Adrenal gland (tissue), 12 donors: ENCODE results near the gene WBP1. TPM values are rescaled to one million over a fixed set of nuclear protein-coding genes. Genes with fewer than 3 reads are reported as not detected.
"Not testable (repeated sequence)": the region's sequence is repeated elsewhere in the genome, so short reads cannot be mapped to it uniquely, and the experiment has no call there.

ENCODE experiments used
- DNase-seq, 7 donors: peaks; one replicate each; pipeline ENCODE4 v3.0.0-alpha.2; 2019 to 2020
- H3K27ac ChIP-seq, 5 donors: fragments of 200-600 bp; sonication (generic) in 4 of 5; 1 replicate in 3 of 5; 2 replicates in 2 of 5; pipeline versions ENCODE4 v1.5.1 to v1.8.0; 2016 to 2020; ENCODE audit warnings: mild to moderate bottlenecking in 1 of 5
- H3K27me3 ChIP-seq: fragments of 200-600 bp; 2 replicates; pipeline ENCODE4 v1.8.0; 2021
- H3K36me3 ChIP-seq, 2 donors: fragments of 200-600 bp; replicated peaks in 1 of 2; 1 replicate in 1 of 2; 2 replicates in 1 of 2; pipeline versions ENCODE4 v1.5.1 to v1.8.0; 2018 to 2022
- H3K4me1 ChIP-seq, 2 donors: fragments of 200-600 bp; replicated peaks in 1 of 2; 1 replicate in 1 of 2; 2 replicates in 1 of 2; pipeline versions ENCODE4 v1.5.1 to v1.8.0; 2018 to 2021
- H3K4me3 ChIP-seq, 4 donors: fragments of 200-600 bp; sonication (generic) in 3 of 4; one replicate each; pipeline ENCODE4 v1.5.1; 2016 to 2018
- H3K9me3 ChIP-seq, 3 donors: fragments of 200-600 bp; sonication (generic) in 1 of 3; replicated peaks in 1 of 3; 1 replicate in 2 of 3; 2 replicates in 1 of 3; pipeline versions ENCODE4 v1.5.1 to v1.8.0; 2016 to 2021
- POLR2A ChIP-seq, 2 donors: fragments of 450-650 bp; IDR thresholded peaks; one replicate each; pipeline ENCODE4 v1.6.1; 2017; ENCODE audit warnings: antibody characterized with exemption in 2 of 2, mild to moderate bottlenecking in 2 of 2, moderate library complexity in 1 of 2
- WGBS, 4 donors: extraction: QIAGEN DNeasy Blood & Tissue Kit in 2 of 4; methylation state at CpG; one replicate each; pipeline versions ENCODE4 v1.1.5 to v1.1.7; 2013 to 2017; 5-methylcytosine and 5-hydroxymethylcytosine counted together
- intact Hi-C, 2 donors: fragments of 100-400 bp; cut with DNase I; formaldehyde crosslinking; loops; one replicate each; pipeline versions ENCODE4 v1.14.1 to v1.15.0; 2022 to 2023
- polyA plus RNA-seq, 3 donors: library from polyadenylated mRNA; stranded (reverse); fragments of 200-250 nt in 2 of 3; fragments of 350-450 nt in 1 of 3; fragmentation: Illumina TruSeq in 1 of 3; extraction: RNeasy Lipid Tissue Mini Kit (QIAGEN cat#74804) in 1 of 3; gene quantifications; one replicate each; pipeline ENCODE4 v1.2.3, GENCODE V29; 2013 to 2014
- total RNA-seq, 9 donors: library from RNA; depleted of rRNA in 4 of 9; stranded (reverse); fragments of >200 nt in 4 of 9; fragments of 120-200 nt in 1 of 9; fragmentation: NEBNext Ultra II Directional in 1 of 9; extraction: Animal tissue kit (Norgen Biotek cat#: 25700) in 1 of 9; gene quantifications; one replicate each; pipeline versions ENCODE4 v1.1.0 to v1.2.4, GENCODE V29; 2013 to 2023
- TF ChIP-seq, protein P1 (sequence below), 6 experiments: fragments of 450-650 bp in 4 of 6; fragments of 200-600 bp in 2 of 6; sonication (generic) in 1 of 6; IDR thresholded peaks; 1 replicate in 5 of 6; 2 replicates in 1 of 6; pipeline versions ENCODE4 v1.5.1 to v1.8.0; 2016 to 2021; ENCODE audit warnings: antibody characterized with exemption in 6 of 6, mild to moderate bottlenecking in 2 of 6, moderate library complexity in 1 of 6
- donor health status: healthy with polysubstance abuse.
- donor health status: Bipolar disorder and iron deficiency.
- donor health status: DM: yes; HTN: yes; CAD: no.
- donor health status: DM: no; HTN: no; CAD: no.
- donor health status: DM: no; HTN: no; CAD: no.
- donor health status: DM: yes; HTN: yes; CAD: no.

The WBP1 gene
- total and polyA plus RNA-seq, 12 donors: 56.9 to 267 (median 115) TPM

DNA sequence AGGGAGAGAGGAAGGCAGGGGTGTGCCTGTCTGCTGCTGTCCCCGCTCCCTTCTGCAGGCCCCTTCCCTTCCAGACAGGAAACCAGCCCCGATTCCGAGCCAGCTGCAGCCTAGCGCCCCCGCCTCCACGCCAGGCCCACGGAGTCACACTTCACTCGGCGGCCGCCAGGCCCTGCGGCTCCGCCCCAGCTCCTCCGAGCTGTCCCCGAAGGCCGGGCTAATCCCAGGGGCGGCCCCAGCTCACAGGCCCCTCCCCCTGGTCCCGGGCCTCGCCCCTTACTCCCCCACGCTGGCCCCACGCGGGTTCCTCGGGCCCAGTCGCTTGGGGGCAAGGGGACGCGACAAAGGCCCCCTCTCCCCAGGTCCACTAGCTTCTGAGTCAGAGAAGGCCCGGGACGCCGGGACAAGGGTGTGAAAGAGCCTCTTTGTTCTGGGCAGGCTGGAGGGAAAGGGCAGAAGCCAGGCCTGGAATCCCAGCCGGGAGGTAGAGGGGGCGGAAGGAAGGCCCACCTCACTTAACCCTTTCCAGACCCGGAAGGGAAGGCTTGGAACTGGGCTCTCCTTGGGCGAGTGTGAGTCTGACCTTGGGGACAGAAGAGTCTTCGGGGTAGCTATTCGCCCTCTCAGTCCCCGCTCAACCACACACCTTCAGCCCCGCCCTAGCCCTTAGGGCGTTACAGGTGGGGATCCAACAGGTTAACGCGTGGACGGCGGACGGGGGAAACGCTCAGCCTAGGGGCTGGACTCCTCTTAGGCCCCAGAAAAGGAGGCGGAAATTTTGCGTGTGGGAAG, 17.7 kb upstream of the WBP1 start:
- peak overlapping the region; percentile 0 to 74 (median 64) for H3K4me3 ChIP-seq
- no peaks in the 10 kb centered on the region for H3K36me3 ChIP-seq
- intact Hi-C loops: no loop called here
- DNase-seq: peak; percentile 84 to 88 (median 86)
- 15 to 22% (median 18%) methylated on average over 19 to 45 of the region's 45 CpGs for WGBS, 4 donors
- peak overlapping the region in 3 of 5 donors; percentile 60 to 74 (median 71) for H3K27ac ChIP-seq
- H3K4me1 ChIP-seq: peaks cover 13 to 28% of the 10 kb centered on the region in 2 donors
- no peaks in the 10 kb centered on the region for H3K9me3 ChIP-seq
- TF ChIP-seq, protein P1, sequence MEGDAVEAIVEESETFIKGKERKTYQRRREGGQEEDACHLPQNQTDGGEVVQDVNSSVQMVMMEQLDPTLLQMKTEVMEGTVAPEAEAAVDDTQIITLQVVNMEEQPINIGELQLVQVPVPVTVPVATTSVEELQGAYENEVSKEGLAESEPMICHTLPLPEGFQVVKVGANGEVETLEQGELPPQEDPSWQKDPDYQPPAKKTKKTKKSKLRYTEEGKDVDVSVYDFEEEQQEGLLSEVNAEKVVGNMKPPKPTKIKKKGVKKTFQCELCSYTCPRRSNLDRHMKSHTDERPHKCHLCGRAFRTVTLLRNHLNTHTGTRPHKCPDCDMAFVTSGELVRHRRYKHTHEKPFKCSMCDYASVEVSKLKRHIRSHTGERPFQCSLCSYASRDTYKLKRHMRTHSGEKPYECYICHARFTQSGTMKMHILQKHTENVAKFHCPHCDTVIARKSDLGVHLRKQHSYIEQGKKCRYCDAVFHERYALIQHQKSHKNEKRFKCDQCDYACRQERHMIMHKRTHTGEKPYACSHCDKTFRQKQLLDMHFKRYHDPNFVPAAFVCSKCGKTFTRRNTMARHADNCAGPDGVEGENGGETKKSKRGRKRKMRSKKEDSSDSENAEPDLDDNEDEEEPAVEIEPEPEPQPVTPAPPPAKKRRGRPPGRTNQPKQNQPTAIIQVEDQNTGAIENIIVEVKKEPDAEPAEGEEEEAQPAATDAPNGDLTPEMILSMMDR (IDR thresholded peaks at IDR 0.05): peak in 5 of 6 experiments; percentile 40 to 60 (median 42)
- peak; percentile 17 to 66 for TF ChIP-seq POLR2A (IDR thresholded peaks at IDR 0.05)
- peaks cover 11% of the 10 kb centered on the region for H3K27me3 ChIP-seq

DNA sequence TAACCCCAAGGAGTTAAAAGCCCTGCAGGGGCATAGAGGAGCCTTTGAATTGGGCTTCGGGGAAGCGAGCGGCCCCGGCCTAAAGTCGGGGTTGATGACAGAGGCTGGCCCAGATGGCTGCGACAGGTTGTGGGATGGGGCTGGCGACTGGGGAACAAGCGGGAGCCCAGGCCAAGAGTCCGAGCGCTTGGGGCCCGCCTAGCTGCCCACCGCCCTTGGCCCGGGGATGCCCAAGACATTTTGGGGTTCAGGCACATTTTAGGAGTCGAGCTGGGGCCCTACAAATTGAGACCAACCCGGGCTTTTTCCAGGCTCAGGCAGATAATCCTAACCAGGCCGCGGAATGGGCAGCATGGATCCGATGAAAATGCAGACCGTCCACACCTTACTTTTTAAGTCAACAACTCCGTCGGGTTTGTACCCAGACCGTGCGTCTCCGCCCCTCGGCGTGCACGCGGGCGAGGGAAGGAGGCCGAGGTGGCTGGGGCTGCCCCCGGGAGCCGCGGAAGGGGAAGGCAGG, 17.0 kb upstream of the WBP1 start:
- peak overlapping the region in 1 of 4 donors; percentile 65 for H3K4me3 ChIP-seq
- TF ChIP-seq, protein P1 (IDR thresholded peaks at IDR 0.05): no peak
- no peak for TF ChIP-seq POLR2A (IDR thresholded peaks at IDR 0.05)
- intact Hi-C loops: no loop called here
- DNase-seq: no peak
- no peaks in the 10 kb centered on the region for H3K36me3 ChIP-seq
- 49 to 67% (median 54%) methylated on average over 10 to 33 of the region's 33 CpGs for WGBS, 4 donors
- H3K27ac ChIP-seq: peak overlapping the region in 1 of 5 donors; percentile 74
- H3K9me3 ChIP-seq: no peaks in the 10 kb centered on the region
- peaks cover 13 to 28% of the 10 kb centered on the region in 2 donors for H3K4me1 ChIP-seq
- peaks cover 11% of the 10 kb centered on the region for H3K27me3 ChIP-seq

DNA sequence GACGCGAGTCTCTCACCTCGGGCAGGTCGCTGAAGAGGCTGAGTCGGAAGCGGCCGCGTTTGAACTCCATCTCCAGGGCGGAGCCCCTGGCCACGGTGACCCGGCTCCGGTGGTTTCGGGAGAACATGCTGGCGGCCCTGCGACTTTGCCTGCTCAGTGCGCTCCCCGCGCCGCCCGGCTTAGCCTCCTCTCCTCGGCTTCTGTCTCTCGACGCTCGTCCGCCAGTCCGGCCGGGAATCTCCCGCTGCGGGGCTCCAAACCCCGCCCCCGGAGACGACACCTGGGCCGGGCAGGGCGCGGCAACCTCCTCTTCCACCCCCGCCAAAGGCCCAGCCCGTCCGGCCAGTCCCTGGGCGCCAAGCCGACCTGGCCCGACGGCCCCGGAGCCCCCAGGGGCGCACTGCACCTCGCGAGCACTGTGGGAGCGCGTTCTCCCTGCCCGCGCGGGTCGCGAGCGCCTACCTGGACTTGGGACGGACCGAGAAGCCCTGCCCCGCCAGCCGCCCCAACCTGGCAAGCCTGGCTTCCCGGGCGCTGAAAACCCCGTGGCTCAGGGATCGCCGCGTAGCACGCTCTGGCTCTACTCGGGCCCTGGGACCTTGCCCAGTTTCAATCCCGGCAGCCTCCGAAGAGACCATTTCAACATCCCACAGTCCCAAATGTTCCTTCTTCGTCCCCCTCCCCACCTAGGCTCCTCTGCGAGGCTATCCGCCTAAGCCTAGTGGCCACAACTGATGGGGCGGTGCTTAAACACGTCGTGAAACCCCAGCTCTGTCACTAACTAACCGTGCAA, 16.4 kb upstream of the WBP1 start, which contains the start of gene RTKN:
RTKN (minus strand) TSS at position 248 of the 793 bp plus-strand sequence; CDS start at position 127, 121 bp downstream.
- peak within 1 kb of the TSS in 2 of 4 donors; percentile 65 to 74 for H3K4me3 ChIP-seq
- DNase-seq: no peak
- WGBS, 4 donors: 14 to 37% (median 27%) methylated on average over 26 to 75 of the region's 75 CpGs
- H3K27me3 ChIP-seq: peaks cover 11% of the 10 kb centered on the region
- peaks cover 13 to 28% of the 10 kb centered on the region in 2 donors for H3K4me1 ChIP-seq
- peak within 1 kb of the TSS in 2 of 5 donors; percentile 71 to 74 for H3K27ac ChIP-seq
- TF ChIP-seq, protein P1 (IDR thresholded peaks at IDR 0.05): no peak
- no peak for TF ChIP-seq POLR2A (IDR thresholded peaks at IDR 0.05)
- intact Hi-C loops: no loop called here
- no peaks in the 10 kb centered on the region for H3K36me3 ChIP-seq
- H3K9me3 ChIP-seq: no peaks in the 10 kb centered on the region

DNA sequence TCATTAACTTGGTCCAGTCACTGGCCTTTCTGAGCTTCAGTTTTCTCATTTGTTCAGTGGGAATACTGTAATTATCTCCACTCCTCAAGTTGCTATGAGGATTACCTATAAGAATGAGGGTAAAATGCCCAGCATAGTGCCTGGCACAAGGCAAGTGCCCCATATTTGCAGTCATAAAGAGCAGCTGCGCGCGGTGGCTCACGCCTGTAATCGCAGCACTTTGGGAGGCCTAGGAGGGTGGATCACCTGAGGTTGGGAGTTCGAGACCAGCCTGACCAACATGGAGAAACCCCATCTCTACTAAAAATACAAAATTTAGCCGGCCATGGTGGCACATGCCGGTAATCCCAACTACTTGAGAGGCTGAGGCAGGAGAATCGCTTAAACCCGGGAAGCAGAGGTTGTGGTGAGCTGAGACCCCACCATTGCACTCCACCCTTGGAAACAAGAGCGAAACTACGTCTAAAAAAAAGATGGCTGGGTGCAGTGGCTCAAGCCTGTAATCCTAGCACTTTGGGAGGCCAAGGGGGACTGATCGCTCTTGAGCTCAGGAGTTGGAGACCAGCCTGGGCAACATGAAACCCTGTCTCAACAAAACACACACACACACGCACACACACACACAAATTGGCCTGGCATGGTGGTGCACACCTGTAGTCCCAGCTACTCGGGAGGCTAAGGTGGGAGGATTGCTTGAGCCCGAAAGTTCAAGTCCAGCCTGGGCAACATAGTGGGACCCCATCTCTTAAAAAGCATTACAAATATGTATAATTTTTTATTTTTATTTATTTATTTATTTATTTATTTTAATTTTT, 15.5 kb upstream of the WBP1 start:
- peaks cover 13 to 28% of the 10 kb centered on the region in 2 donors for H3K4me1 ChIP-seq
- H3K27ac ChIP-seq, intact Hi-C loops: not testable (repeated sequence)

More for the DNA sequence above, 15.5 kb upstream of the WBP1 start:
- H3K9me3 ChIP-seq, H3K4me3 ChIP-seq, H3K36me3 ChIP-seq, DNase-seq: not testable (repeated sequence)
- peaks cover 11% of the 10 kb centered on the region for H3K27me3 ChIP-seq
- 89 to 97% (median 92%) methylated on average over 16 of the region's 16 CpGs for WGBS, 4 donors
